ENCODE measurements around the gene CHPF2. TPM values are rescaled to one million over a fixed set of nuclear protein-coding genes. Genes with fewer than 3 reads are reported as not detected.
A peak's percentile ranks its signal among the peaks of the same experiment; 100 is the strongest.

CHPF2 gene
- total RNA-seq, 1 donor, result 83.2 TPM

- Histone ChIP-seq H3K9me3 (ENCODE audit: low read depth, low read length) (no peaks in the 10 kb centered on the region), H3K4me2 (ENCODE audit: insufficient read depth, low read length) (peak overlapping the region; percentile 85), H3K79me2 (ENCODE audit: insufficient read depth, low read length) (peaks cover 10% of the 10 kb centered on the region), H3K27me3 (ENCODE audit: insufficient read depth, low read length) (no peaks in the 10 kb centered on the region), H3K4me1 (ENCODE audit: insufficient read depth, low read length) (peaks cover 50% of the 10 kb centered on the region), H2AFZ (ENCODE audit: low read length) (no peak overlapping the region), H3K27ac (ENCODE audit: low read depth, low read length) (peak overlapping the region; percentile 72), H4K20me1 (ENCODE audit: insufficient read depth, low read length) (peaks cover 11% of the 10 kb centered on the region), H3K4me3 (ENCODE audit: insufficient read depth, low read length) (peak overlapping the region; percentile 87), H3K36me3 (ENCODE audit: insufficient read depth, low read length) (no peaks in the 10 kb centered on the region)
- DNase-seq (ENCODE audit: insufficient read length, low spot score, missing footprints), result peak; percentile 98
- TF ChIP-seq, protein P1, sequence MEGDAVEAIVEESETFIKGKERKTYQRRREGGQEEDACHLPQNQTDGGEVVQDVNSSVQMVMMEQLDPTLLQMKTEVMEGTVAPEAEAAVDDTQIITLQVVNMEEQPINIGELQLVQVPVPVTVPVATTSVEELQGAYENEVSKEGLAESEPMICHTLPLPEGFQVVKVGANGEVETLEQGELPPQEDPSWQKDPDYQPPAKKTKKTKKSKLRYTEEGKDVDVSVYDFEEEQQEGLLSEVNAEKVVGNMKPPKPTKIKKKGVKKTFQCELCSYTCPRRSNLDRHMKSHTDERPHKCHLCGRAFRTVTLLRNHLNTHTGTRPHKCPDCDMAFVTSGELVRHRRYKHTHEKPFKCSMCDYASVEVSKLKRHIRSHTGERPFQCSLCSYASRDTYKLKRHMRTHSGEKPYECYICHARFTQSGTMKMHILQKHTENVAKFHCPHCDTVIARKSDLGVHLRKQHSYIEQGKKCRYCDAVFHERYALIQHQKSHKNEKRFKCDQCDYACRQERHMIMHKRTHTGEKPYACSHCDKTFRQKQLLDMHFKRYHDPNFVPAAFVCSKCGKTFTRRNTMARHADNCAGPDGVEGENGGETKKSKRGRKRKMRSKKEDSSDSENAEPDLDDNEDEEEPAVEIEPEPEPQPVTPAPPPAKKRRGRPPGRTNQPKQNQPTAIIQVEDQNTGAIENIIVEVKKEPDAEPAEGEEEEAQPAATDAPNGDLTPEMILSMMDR (IDR thresholded peaks at IDR 0.05; ENCODE audit: extremely low read depth, low read depth, low read length), result no peak
These were observed 17.4 kb downstream of the CHPF2 start for GRCh38 chr7:151249732-151250072.

DNA sequence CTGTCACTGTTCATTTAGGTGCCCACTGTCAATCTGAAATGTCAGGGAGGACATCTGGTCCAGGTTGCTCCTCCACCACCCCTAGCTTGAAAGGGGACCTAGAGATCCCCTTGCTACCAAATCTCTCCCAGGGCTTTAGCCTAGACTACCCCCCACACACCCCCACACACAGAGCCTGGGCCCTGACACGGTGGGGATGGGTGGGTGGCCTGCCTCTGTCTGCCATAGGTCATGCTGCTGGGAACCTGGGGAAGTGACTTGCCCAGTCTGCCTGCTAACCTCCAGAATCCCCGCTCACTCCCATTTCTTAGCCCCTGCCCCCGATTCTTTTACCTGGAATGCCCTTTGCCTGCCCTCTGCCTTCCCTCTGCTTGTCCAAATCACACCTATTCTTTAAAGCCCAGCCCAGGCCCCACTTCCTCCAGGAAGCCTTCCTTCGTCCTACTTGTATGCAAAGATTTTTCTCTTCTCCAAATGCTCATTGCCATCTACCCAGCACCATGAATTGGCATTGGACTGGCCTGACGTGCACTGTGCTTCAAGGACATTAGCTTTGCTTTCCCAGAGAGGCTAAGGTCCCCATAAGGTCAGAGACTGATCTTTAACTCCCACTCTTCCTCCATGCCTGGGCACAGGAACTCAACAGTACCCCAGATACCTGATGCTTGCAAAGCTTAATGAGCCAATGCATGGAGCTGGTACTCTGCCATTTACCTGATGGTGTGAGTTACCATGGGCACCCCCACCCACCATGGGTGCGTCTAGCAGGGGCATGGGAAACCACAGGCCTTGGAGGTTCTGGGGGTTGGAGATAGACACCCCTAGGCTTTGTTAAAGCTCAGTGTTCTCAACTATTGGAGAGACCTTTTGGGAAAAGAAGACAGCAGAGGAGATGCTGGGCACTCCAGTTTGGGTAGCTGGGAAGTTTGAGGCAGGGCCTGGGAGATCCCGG lies 18.2 kb downstream of the CHPF2 start:
- peaks cover 44% of the 10 kb centered on the region for H3K4me1 ChIP-seq (ENCODE audit: insufficient read depth, low read length)
- H3K79me2 ChIP-seq (ENCODE audit: insufficient read depth, low read length), result peaks cover 10% of the 10 kb centered on the region
- H3K4me3 ChIP-seq (ENCODE audit: insufficient read depth, low read length), result peak overlapping the region; percentile 8
- H2AFZ ChIP-seq (ENCODE audit: low read length), result no peak overlapping the region
- peak overlapping the region; percentile 85 for H3K4me2 ChIP-seq (ENCODE audit: insufficient read depth, low read length)
- no peaks in the 10 kb centered on the region for H3K9me3 ChIP-seq (ENCODE audit: low read depth, low read length)
- peak overlapping the region; percentile 72 for H3K27ac ChIP-seq (ENCODE audit: low read depth, low read length)
- DNase-seq (ENCODE audit: insufficient read length, low spot score, missing footprints), result peak; percentile 87
- TF ChIP-seq, protein P1 (IDR thresholded peaks at IDR 0.05; ENCODE audit: extremely low read depth, low read depth, low read length), result no peak
- H4K20me1 ChIP-seq (ENCODE audit: insufficient read depth, low read length), result peaks cover 6% of the 10 kb centered on the region
- no peaks in the 10 kb centered on the region for H3K27me3 ChIP-seq (ENCODE audit: insufficient read depth, low read length)
- no peaks in the 10 kb centered on the region for H3K36me3 ChIP-seq (ENCODE audit: insufficient read depth, low read length)

DNA sequence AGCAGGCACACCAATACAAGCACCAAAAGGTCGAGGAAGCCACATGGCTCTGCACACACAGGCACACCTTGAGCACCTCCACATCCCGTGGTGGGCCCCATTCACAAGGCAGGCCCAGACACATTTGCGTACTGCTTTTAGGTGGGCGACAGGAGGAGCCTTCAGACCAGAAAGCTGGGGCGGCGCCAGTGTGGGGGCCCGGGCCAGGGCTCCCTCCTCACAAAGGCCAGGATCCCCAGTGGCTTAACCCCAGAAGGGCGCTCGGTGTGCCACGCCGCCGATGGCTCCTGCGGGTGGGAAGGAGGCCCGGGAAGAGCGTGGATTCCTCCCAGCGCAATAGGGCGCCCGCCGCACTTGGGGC lies 19.0 kb downstream of the CHPF2 start:
- Histone ChIP-seq H2AFZ (ENCODE audit: low read length) (peak overlapping the region; percentile 56), H3K4me2 (ENCODE audit: insufficient read depth, low read length) (peak overlapping the region; percentile 78), H3K27me3 (ENCODE audit: insufficient read depth, low read length) (peaks cover under 1% of the 10 kb centered on the region), H4K20me1 (ENCODE audit: insufficient read depth, low read length) (no peaks in the 10 kb centered on the region), H3K9me3 (ENCODE audit: low read depth, low read length) (no peaks in the 10 kb centered on the region), H3K79me2 (ENCODE audit: insufficient read depth, low read length) (peaks cover 10% of the 10 kb centered on the region), H3K36me3 (ENCODE audit: insufficient read depth, low read length) (no peaks in the 10 kb centered on the region), H3K27ac (ENCODE audit: low read depth, low read length) (peak overlapping the region; percentile 48), H3K4me3 (ENCODE audit: insufficient read depth, low read length) (peak overlapping the region; percentile 83), H3K4me1 (ENCODE audit: insufficient read depth, low read length) (peaks cover 37% of the 10 kb centered on the region)
- TF ChIP-seq, protein P1 (IDR thresholded peaks at IDR 0.05; ENCODE audit: extremely low read depth, low read depth, low read length), result no peak
- DNase-seq (ENCODE audit: insufficient read length, low spot score, missing footprints), result no peak
